GM18870 (cell line): ENCODE data around the gene PHTF1.
"Not testable (repeated sequence)": the region's sequence is repeated elsewhere in the genome, so short reads cannot be mapped to it uniquely, and the experiment has no call there.

Experiments
- ATAC-seq: cut with Tn5 transposase; IDR thresholded peaks from one replicate; pipeline ENCODE4 v1.9.1; 2021; ENCODE audit warnings: moderate library complexity; ENCODE audit not compliant: unreplicated experiment

PHTF1 gene

DNA sequence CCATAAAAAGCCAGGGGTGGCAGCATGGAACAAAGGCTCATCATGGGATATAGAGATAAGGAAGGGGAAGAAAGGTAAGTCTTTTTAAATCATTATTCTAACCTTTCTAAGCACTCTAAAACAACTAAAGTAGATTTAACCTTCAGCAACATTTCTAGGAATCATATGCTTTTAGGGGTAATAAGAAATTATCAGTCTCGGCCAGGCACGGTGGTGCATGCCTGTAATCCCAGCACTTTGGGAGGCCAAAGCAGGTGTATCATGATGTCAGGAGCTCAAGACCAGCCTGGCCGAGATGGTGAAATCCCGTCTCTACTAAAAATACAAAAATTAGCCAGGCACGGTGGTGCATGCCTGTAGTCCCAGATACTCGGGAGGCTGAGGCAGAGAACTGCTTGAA is 20.3 kb upstream of the PHTF1 start:
- no peak for ATAC-seq

DNA sequence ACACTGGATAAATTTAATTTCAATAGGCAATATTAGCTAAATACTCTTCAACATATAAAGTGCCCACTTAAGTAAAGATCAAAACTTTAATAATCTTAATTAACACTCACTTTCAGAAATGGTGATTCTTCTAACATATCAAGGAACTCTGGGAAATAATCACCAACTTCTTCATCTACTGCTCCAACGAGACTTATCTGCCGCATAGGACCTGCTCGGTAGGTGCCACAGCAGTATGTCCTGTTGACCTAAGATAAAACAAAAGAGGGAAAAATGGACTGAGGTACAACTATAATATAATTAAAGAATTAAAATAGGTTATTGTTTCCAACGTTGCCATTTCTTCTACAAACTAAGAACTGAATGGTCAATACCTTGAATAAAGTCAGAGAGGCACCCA is 18.3 kb upstream of the PHTF1 start:
- no peak for ATAC-seq

DNA sequence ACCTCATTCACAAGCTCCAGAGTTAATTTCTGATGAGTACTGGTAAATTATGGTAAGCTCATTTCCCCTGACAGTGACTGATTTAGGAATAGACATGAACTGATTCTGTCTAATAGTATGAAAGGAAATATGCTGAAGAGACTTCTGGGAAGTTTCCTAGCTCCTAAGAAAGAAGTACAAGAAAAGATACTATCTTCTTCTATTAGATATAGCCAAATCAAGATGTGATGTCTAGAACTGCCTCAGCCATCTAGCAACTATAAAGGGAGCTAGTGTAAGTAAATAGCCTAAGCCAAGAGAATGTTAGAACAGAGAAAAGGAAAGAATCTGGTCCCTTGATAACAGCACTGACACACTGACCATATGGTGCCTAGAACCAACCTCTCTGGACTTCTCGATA is 10.7 kb upstream of the PHTF1 start:
- ATAC-seq: no peak

DNA sequence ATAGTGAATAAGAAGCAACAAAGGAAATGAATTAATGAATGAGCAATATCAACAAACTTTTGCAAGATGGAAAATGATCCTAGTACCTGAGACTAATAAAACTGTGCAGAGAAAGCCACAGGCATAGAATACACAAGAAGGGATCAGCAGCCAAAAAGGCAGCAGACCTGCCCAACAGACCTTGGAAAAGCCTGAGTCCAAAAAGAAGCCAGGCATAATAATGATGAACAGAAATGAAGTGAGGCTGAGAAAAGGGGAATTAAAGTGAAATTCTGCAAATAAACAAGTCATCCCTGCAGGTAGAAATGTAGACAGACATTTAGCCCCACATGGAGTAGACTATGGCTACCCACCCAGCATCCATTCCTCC is 10.3 kb upstream of the PHTF1 start:
- no peak for ATAC-seq

DNA sequence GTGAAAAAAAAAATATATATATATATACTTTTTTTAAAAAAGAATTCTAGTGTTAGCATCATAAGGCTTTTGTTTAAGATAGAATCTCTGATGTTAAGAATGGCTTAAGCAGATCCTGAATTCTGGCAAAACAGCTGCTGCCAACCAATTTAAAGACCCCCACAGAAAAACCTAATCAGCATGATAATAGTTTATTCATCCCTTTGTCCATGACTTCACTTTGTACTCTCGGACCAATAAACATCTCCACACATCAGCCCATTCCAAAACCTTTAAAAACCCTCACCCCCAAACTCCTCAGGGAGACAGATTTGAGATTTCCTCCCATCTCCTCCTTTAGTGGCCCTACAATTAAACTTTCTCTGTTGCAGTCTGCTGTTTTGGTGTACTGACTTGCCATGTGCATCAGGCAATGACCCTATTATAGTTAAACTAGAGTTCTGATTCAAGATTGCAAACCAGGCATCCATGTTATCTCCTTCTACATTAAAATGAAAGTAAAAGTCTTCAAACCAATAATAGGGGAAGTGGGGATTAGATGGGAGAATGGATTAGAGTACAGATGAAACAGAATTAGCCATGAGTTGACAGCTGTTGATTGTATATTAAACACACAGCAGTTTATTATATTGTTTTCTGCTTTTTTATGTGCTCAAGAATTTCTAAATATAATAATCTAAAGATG is 9.8 kb upstream of the PHTF1 start:
- no peak for ATAC-seq

DNA sequence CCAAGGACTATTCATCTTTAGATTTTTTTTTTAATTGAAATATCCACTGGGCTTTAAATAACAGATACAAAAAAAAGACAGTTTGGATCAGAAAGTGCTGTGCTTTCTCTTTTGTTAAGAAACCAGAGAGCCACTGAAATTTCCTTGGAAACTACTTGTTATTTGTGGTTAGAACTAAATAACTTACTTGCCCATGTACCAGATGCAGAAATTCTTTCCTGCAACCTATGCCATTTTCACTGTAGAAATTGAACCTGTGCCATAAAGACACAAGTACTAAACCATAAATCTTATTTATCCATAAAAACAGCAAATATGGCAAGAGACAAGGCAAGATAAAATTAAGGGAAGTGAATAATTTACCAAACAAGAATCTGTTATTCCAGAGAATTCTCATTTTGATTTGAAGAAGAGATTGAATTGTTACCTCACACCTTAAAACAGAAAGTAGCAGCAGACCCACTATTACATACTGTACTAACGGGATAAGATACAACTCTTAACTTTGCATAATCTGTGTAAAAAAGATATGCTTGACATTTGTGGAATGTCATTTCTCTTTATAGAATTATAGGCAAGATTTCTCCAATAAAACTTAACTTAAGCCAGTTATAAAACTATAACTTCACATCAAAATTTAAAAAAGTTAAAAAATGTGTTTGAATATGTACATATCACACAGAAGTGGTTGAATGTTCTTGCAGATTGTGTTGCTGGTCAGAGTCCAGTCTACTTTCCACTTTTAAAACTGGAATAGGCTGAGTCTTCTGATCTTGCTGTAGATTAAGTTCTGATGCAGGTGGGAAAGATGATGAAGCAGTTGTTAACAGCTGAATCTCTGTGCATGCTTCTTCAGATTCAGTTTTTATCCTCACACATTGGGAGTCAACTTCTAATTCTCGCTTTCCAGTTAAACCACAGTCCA is 6.3 kb upstream of the PHTF1 start:
- ATAC-seq: no peak

DNA sequence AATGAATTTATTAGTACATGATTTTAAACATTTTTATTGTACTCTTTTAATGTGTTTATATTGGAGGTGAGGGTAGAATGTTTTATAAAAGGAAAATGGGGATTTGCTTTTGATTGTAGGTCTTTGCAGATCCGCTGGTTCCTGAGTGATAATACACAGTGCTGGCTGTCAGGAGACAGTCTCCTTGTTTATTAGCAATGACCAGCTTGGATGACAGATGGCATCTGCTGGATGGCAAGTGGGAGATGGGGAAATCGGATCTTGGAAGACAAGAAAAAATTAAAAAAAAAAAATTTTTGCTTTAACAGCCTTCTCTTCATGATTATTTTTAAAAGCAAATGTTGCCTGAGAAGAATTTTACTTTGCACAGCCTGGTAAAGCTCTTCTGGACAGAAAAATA is 4.4 kb upstream of the PHTF1 start:
- no peak for ATAC-seq

DNA sequence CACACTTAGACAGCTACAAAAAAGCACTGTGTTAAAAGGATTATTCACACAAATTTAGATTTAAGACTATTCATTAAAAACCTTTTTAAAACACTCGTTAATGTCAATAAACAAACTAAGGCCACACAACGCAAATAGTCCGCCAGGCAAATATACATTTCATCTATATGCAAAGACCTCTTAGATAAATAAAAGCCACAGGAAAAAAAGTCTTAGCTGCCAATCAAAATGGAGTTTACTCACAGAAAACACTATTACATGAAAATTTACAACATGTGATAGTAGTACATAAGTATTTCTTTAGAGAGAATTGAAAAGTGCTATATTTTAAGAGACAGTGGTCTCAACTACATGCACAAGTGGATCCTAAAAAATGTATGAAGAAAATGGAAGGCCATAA is 2.7 kb upstream of the PHTF1 start:
- no peak for ATAC-seq

DNA sequence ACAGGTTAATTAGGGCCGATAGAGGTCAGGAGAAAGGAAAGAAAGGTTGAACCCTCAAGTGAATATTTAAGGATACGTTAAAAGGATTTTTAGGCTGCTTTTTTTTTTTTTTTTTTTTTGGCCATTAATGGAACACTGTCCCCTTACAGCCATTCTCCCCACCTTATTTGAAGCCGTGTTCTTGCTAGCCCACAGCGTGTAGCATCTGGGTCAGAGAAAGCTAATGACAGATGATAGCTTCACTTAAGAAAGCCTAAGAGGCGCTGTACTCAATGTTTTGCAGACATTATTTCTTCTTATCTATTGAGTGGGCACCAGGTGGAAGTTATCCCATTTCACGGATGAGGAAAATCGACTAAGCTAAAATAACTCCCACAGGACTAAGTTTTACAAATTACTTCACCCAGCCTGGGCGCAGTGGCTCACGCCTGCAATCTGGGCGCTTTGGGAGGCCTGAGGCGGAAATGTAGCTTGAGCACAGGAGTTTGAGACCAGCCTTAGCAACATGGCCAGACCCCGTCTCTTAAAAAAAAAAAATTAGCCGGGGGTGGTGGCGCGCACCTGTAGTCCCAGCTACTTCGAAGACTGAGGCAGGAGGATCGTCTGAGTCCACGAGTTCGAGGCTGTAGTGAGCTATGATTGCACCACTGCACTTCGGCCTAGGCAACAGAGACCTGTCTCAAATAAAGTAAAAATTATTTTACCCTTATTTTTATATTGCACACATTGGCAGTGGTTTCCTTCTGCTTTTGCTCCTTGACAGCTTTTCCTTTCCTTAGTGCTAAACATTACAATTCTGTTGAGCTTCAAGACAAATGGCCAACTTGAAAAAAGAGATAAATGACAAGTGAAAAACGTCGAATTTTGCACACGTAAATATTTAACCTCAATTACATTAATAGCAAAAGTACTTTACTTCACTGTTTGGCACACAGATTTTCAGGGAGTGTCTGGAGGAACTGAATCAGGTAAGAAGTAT is 1.1 kb upstream of the PHTF1 start:
- no peak for ATAC-seq

DNA sequence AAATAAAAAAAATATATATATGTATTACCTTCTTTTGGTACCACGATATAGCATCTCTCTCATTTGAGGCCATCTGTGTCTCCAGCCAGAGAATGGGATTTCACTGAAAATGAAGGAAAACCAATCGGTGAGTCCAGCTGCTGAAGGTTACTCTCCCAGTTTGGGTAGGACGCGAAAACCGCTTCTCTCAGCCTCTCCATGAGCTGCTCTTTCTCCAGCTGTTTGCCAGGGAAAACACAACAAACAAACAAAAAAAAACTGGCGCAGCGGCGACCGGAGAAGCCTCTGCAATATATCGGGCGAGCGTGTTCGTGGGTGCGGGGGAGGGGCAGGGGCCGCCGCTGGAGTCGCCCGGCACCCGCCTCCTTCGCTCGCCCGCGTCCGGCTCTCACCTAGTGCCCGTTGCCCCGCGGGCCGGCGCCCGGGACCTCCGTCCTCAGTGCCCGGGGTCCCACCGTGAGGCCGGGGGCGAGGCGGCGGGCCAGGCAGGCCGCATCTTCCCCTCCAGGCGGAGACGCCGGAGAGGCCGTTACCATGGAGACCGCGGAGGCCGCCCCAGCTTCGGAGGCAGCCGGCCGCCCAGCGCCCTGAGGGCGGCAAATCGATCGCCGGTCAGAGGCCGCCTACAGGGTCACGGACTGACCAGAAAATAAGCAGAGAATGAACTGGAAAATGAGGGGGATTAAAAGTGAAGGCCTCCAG is 504 bp downstream of the PHTF1 start:
- ATAC-seq: peak; percentile 56

DNA sequence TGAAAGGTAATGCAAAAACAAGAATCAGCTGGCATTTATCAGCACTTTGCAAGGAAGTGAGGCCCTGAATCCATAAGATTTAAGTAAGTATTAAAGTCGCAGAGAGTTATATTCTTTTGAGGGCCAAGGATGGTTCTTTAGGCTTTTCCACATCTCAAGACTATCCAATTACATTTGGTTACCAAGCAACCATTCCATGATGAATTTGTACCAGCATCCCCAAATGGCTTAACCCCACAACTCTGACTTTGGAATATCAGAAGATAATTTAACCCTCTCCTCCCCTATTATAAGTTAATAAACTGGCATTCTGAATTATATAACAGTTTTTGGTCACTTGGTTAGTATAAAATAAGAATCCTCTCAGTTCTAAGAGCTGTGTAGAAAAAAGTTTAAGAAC is 2.8 kb downstream of the PHTF1 start:
- ATAC-seq: no peak

DNA sequence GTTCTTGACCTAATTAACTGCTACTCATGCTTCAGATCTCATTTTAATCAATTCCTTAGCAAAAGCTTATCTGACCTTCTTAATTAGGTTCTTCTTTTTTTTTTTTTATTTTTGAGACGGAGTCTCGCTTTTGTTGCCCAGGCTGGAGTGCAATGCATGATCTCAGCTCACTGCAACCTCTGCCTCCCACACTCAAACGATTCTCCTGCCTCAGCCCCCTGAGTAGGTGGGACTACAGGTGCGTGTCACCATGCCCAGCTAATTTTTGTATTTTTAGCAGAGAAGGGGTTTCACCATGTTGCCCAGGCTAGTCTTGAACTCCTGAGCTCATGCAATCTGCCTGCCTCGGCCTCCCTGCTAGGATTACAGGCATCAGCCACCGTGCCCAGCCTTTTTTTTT is 6.0 kb downstream of the PHTF1 start:
- ATAC-seq: not testable (repeated sequence)

DNA sequence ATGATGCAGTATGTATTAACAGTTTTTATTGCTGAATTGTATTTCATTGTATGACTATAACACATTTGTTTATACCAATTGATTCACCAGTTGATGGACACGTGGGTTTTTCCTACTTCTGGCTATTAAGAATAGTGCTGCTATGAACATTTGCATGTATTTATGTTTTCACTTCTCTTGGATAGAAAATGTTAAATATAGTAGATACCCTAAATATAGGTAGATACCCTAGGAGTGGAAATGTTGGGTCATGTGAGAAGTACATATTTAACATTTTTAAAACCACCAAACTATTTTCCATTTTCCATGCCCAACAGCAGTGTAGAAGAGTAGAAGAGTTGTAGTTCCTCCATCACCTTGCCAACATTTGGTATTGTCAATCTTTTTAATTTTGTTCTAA is 7.8 kb downstream of the PHTF1 start:
- ATAC-seq: no peak

DNA sequence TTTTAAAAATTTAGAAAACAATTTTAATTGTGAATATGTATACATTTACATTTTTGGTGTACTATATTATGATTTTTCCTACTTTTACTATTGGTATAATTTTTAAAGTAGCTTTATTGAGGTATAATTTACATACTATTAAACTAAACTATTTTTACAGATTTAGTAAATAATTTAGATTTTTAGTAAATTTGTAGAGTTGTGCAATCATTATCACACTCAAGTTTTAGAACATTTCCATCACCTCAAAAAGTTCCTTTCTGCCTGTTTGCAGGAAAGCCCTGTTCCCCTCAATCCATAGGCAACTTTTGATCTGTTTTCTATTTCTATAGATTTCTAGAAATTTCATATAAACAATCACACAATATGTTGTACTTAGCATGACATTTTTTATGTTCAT is 8.2 kb downstream of the PHTF1 start:
- no peak for ATAC-seq

DNA sequence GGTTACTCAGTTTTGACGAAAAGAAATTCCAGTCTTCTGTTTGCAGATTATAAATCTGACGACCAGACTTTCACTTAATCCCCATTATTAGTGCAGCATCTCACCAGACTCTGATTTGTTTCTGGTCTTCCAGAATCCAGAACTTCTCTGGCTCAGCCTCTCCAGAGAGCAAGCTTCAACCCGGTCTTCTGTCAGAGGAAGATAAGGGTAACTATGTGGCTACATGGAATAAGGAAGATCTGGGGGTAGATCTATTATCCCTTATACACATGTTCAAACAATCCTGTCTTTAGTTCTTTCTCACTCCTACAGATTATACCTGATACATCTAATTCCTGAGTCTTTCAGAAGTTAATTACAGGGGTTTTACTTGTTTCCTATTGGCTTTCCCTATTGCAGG is 9.9 kb downstream of the PHTF1 start:
- no peak for ATAC-seq

DNA sequence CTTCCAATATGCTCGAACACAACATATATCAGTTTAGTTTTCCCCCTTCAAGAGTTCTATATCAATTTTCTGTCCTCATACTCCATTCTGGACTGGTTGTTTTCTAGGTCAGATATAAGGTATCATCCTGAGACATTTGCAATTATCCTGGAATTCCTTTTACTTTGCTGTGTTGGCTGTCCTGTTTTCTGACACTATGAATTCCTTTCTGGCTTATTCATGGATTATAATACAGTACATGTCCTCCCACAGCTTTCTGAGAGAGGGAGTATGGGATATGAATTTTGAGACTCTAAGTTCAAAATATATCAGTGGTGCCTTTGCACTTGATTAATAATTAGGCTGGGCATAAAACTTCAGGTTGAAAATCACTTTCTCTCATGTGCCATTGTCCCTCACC is 11.9 kb downstream of the PHTF1 start:
- ATAC-seq: no peak

DNA sequence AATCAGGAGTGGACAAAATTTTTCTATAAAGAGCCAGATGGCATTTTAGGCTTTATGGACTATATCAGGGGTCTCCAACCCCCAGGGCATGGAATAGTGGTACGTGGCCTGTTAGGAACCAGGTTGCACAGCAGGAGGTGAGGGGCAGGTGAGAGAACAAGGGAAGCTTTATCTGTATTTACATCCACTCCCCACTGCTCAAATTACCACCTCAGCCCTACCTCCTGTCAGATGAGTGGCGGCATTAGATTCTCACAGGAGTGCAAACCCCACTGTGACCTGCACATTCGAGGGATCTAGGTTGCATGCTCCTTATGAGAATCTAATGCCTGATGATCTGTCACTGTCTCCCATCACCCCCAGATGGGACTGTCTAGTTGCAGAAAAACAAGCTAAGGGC is 13.9 kb downstream of the PHTF1 start:
- ATAC-seq: no peak

DNA sequence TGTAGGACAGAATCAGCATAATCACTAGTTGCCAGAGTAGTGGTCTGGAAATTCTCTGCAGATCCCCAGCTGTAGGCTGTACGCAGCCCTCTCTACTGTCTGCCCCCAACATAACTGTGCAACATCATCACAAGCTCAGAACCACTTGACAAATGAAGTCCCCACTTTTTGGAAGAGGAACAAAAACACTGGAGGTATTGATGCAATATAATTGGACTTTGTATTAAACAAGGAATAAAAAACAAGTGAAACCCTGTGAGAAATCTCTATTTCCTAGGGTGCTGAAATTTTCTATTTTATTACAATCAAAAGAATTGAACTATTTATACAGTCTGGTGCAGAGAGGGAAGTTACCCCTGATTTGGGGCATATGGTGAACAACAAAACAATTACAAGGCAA is 15.2 kb downstream of the PHTF1 start:
- ATAC-seq: no peak

DNA sequence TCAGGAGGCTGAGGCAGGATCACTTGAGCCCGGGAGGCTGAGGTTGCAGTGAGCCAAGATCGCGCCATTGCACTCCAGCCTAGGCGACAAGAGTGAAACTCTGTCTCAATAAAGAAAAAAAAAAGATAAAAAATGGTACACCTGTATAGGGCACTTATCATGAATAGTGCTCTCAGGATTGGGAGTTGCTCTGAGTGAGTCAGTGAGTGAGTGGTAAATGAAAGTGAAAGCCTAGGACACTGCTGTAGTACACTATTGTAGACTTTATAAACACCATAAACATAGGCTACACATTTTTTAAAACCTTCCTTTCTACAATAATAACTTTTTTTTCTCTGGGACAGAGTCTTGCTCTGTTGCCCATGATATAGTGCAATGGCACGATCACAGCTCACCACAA is 16.8 kb downstream of the PHTF1 start:
- no peak for ATAC-seq

DNA sequence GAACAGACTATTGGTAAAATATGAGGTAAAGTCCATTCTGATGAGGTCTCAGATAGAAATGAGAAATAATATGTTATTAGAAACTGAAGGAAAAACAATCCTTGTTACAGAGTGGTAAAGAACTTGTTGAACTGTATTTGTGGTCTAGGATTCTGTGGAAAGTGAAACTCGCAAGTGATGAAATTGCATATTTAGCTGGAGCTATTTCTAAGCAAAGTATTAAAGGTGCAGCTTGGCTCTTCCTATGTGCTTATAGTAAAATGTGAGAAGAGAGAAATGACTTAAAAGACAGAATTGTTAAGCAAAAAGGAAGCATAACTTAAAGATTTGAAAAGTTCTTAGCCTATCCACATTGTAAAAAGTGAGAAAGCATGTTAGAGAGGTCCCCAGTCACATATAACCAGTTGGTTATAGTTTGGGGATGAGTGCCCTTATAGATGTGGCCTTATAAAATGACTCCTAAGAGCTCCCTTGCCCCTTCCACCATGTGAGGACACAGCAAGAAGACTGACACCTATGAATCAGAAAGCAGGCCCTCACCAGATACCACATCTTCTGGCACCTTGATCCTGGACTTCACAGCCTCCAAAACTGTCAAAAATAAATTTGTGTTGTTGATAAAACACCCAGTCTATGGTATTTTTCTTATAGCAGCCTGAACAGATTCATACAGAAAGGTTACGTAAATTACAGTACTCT is 24.8 kb downstream of the PHTF1 start:
- ATAC-seq: no peak
